PC-9 (cell line): ENCODE measurements around the gene SASH1. TPM values are rescaled to one million over a fixed set of nuclear protein-coding genes. Genes with fewer than 3 reads are reported as not detected.

ENCODE experiments used
- BruUV-seq: library from RNA; stranded (reverse); fragments of 400-500 nt; replicated peaks from 2 replicates; lab custom pipeline; 2021; lab: Mats Ljungman, UMichigan
- CTCF ChIA-PET: fragments of 300-600 bp; sonication (Branson Sonifier 250); formaldehyde crosslinking; loops from one replicate; lab custom pipeline; 2022; ENCODE audit warnings: antibody characterized with exemption; lab: Charles Lee
- POLR2A ChIA-PET: fragments of 300-600 bp; sonication (Branson Sonifier 250); formaldehyde crosslinking; loops from one replicate; lab custom pipeline; 2022; ENCODE audit warnings: antibody characterized with exemption; ENCODE audit not compliant: unreplicated experiment; lab: Charles Lee
- DNase-seq, 2 experiments: peaks; one replicate each; pipeline versions ENCODE4 v3.0.0 to v3.0.0-alpha.2; 2015 to 2022; ENCODE audit warnings: mixed read lengths in 1 of 2
- H2AFZ ChIP-seq: fragments of 200-600 bp; sonication (generic); 2 replicates; pipeline ENCODE4 v1.8.1; 2017; ENCODE audit warnings: antibody characterized with exemption
- H3F3A ChIP-seq: fragments of 200-600 bp; sonication (generic); 2 replicates; pipeline ENCODE4 v1.8.1; 2017; ENCODE audit warnings: antibody characterized with exemption, mild to moderate bottlenecking, low read depth; ENCODE audit not compliant: insufficient read depth
- H3K27ac ChIP-seq: fragments of 200-600 bp; sonication (generic); 2 replicates; pipeline ENCODE4 v1.6.1; 2016; ENCODE audit warnings: mixed run types
- H3K27me3 ChIP-seq: fragments of 200-600 bp; sonication (generic); 2 replicates; pipeline ENCODE4 v1.6.1; 2016; ENCODE audit warnings: low read depth, mixed run types; ENCODE audit not compliant: insufficient read depth
- H3K36me3 ChIP-seq: fragments of 200-600 bp; sonication (generic); 2 replicates; pipeline ENCODE4 v1.6.1; 2016; ENCODE audit warnings: low read depth, mixed run types
- H3K4me1 ChIP-seq: fragments of 200-600 bp; sonication (generic); replicated peaks from 2 replicates; pipeline ENCODE4 v1.6.1; 2016; ENCODE audit warnings: mixed run types; ENCODE audit not compliant: insufficient read depth
- H3K4me2 ChIP-seq: fragments of 200-600 bp; sonication (generic); 2 replicates; pipeline ENCODE4 v1.6.1; 2017; ENCODE audit warnings: mixed run types
- H3K4me3 ChIP-seq: fragments of 200-600 bp; sonication (generic); 2 replicates; pipeline ENCODE4 v1.6.1; 2016; ENCODE audit warnings: mixed run types
- H3K79me2 ChIP-seq: fragments of 200-600 bp; sonication (generic); 2 replicates; pipeline ENCODE4 v1.6.1; 2017; ENCODE audit warnings: low read depth, mixed run types
- H3K9me2 ChIP-seq: fragments of 200-600 bp; sonication (generic); 2 replicates; pipeline ENCODE4 v1.8.1; 2017; ENCODE audit warnings: mild to moderate bottlenecking; ENCODE audit not compliant: insufficient read depth
- H3K9me3 ChIP-seq: fragments of 200-600 bp; sonication (generic); 2 replicates; pipeline ENCODE4 v1.8.1; 2016; ENCODE audit warnings: low read depth; ENCODE audit not compliant: insufficient read depth
- H4K20me1 ChIP-seq: fragments of 200-600 bp; sonication (generic); 2 replicates; pipeline ENCODE4 v1.8.1; 2017; ENCODE audit not compliant: insufficient read depth
- EZH2 ChIP-seq: fragments of 200-600 bp; sonication (generic); IDR thresholded peaks from 2 replicates; pipeline ENCODE4 v1.8.0; 2017; ENCODE audit warnings: antibody characterized with exemption, low read depth
- intact Hi-C: fragments of 100-400 bp; cut with micrococcal nuclease; formaldehyde crosslinking; loops from one replicate; pipeline ENCODE4 v1.10.0; 2022; ENCODE audit not compliant: unreplicated experiment
- total RNA-seq: library from RNA; stranded (reverse); gene quantifications from 2 replicates; pipeline ENCODE4 v1.2.3, GENCODE V29; 2021
- TF ChIP-seq, protein P1 (sequence below): fragments of 200-600 bp; sonication (generic); conservative IDR thresholded peaks from 2 replicates; pipeline ENCODE4 v1.6.1; 2017; ENCODE audit warnings: mixed run types, antibody characterized with exemption, mild to moderate bottlenecking, moderate library complexity

The SASH1 gene
- total RNA-seq, 1 experiment from 2014 or later = 32.9 TPM

DNA sequence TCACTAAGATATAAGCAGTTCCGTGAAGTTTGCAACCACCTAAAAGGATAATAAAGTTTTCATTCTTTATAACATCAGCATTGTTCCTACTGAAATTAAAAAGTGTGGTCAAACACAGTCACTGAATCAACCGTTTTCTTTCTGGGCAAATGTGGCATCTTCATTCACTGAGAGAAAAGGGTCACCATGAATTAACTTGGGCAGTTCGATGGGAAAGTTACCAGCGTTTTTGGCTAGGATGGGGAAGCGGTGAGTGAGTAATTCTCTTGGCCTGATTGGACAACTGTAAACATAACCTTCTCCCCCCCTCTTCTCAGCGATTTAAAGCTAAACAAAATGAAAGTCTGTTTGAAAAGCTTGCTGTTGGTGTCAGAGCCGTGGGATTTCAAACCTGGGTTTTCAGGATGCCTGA, 181.8 kb downstream of the SASH1 start:
- CTCF ChIA-PET = no interaction called here
- POLR2A ChIA-PET = no interaction called here

DNA sequence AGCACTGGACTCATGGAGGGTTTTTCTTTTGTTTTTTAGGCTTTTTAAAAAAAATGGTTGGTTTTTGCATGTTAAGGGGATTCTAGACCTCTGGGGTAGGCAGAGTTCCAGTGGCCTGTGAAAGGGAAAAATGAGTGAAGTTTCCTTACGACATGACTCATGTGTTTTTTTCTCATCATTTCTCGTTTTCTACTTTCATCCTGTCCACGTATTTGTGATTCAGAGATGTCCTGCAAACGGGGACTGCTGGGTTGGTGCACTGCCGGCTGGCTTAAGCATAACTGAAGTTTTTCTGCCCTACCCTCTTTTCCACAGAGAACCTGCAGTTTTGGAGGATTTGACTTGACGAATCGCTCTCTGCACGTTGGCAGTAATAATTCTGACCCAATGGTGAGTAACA, 182.3 kb downstream of the SASH1 start:
- no peaks in the 10 kb centered on the region for H3F3A ChIP-seq
- no peaks in the 10 kb centered on the region for H3K27me3 ChIP-seq
- ChIA-PET CTCF (no interaction called here), POLR2A (no interaction called here)
- no peak overlapping the region for H3K4me2 ChIP-seq
- no peaks in the 10 kb centered on the region for H3K9me3 ChIP-seq
- H3K4me1 ChIP-seq = no peaks in the 10 kb centered on the region
- H3K27ac ChIP-seq = no peak overlapping the region
- peaks cover 6% of the 10 kb centered on the region for H3K36me3 ChIP-seq
- no peak overlapping the region for H3K4me3 ChIP-seq
- no peaks in the 10 kb centered on the region for H3K9me2 ChIP-seq
- no peak overlapping the region for H2AFZ ChIP-seq
- no peaks in the 10 kb centered on the region for H3K79me2 ChIP-seq
- TF ChIP-seq, protein P1, sequence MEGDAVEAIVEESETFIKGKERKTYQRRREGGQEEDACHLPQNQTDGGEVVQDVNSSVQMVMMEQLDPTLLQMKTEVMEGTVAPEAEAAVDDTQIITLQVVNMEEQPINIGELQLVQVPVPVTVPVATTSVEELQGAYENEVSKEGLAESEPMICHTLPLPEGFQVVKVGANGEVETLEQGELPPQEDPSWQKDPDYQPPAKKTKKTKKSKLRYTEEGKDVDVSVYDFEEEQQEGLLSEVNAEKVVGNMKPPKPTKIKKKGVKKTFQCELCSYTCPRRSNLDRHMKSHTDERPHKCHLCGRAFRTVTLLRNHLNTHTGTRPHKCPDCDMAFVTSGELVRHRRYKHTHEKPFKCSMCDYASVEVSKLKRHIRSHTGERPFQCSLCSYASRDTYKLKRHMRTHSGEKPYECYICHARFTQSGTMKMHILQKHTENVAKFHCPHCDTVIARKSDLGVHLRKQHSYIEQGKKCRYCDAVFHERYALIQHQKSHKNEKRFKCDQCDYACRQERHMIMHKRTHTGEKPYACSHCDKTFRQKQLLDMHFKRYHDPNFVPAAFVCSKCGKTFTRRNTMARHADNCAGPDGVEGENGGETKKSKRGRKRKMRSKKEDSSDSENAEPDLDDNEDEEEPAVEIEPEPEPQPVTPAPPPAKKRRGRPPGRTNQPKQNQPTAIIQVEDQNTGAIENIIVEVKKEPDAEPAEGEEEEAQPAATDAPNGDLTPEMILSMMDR = no peak
- no peak for TF ChIP-seq EZH2
- no peaks in the 10 kb centered on the region for H4K20me1 ChIP-seq
- BruUV-seq = no TSS peak
- intact Hi-C loops = no loop called here
- DNase-seq = no peak

More for the DNA sequence above, 181.8 kb downstream of the SASH1 start:
- Histone ChIP-seq H3K9me2 (no peaks in the 10 kb centered on the region), H3K4me1 (no peaks in the 10 kb centered on the region), H3K4me3 (no peak overlapping the region), H3K27me3 (no peaks in the 10 kb centered on the region), H4K20me1 (no peaks in the 10 kb centered on the region), H3K27ac (no peak overlapping the region), H3K79me2 (no peaks in the 10 kb centered on the region), H3F3A (no peaks in the 10 kb centered on the region), H2AFZ (no peak overlapping the region), H3K9me3 (no peaks in the 10 kb centered on the region), H3K36me3 (peaks cover 6% of the 10 kb centered on the region), H3K4me2 (no peak overlapping the region)
- no peak for DNase-seq
- intact Hi-C loops = no loop called here
- BruUV-seq = no TSS peak
- TF ChIP-seq, protein P1 = no peak
- no peak for TF ChIP-seq EZH2

DNA sequence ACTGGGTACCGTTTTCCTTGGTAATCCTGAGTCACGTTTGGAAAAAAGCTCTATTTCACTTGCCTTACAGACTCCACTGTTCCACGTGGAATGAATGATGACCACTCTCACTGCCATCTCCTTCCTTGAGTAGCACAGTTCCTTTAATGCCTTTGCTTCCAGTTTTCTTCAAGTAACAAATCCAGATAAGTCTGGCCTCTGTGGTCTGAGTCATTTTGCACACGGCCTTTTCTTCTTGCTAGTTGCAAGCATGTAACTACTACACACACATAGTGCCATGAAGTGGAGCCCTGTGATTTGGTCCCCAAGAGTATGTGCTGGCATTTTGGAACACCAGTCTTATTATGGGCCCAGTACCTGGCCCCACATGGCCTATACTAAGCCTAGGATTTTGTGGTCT, 182.8 kb downstream of the SASH1 start:
- POLR2A ChIA-PET = no interaction called here
- Histone ChIP-seq H4K20me1 (no peaks in the 10 kb centered on the region), H3K27ac (no peak overlapping the region), H3K36me3 (peaks cover 6% of the 10 kb centered on the region), H3K27me3 (no peaks in the 10 kb centered on the region), H3K9me2 (no peaks in the 10 kb centered on the region), H3K4me2 (no peak overlapping the region), H2AFZ (no peak overlapping the region), H3K4me3 (no peak overlapping the region), H3K4me1 (no peaks in the 10 kb centered on the region), H3K9me3 (no peaks in the 10 kb centered on the region), H3K79me2 (no peaks in the 10 kb centered on the region), H3F3A (no peaks in the 10 kb centered on the region)
- DNase-seq = no peak
- TF ChIP-seq, protein P1 = no peak
- no peak for TF ChIP-seq EZH2
- BruUV-seq = no TSS peak
- CTCF ChIA-PET = no interaction called here
- intact Hi-C loops = no loop called here
